PFSK-1 (cell line): ENCODE measurements around the gene PHLDB1.

Source experiments
- FOXP2 ChIP-seq: optimal IDR thresholded peaks from 2 replicates; pipeline ENCODE3; 2011; ENCODE audit warnings: borderline replicate concordance, control low read depth, inconsistent platforms; ENCODE audit not compliant: insufficient read depth; ENCODE audit errors: extremely low read length, extremely low read depth
- POLR2AphosphoS5 ChIP-seq: IDR thresholded peaks from 2 replicates; pipeline ENCODE4 v1.6.1; 2012; ENCODE audit warnings: low read depth, mild to moderate bottlenecking, control low read depth, low read length, moderate library complexity
- SIN3A ChIP-seq: IDR thresholded peaks from 2 replicates; pipeline ENCODE4 v1.6.1; 2012; ENCODE audit warnings: mild to moderate bottlenecking, low read length, moderate library complexity, borderline replicate concordance; ENCODE audit not compliant: insufficient read depth
- TAF1 ChIP-seq: IDR thresholded peaks from 2 replicates; pipeline ENCODE4 v1.6.1; 2012; ENCODE audit warnings: low read length, control low read depth, borderline replicate concordance; ENCODE audit not compliant: insufficient read depth
- TF ChIP-seq, protein P1 (sequence below), 2 experiments: IDR thresholded peaks; 2 replicates each; pipeline versions ENCODE4 v1.6.1 to v1.8.0; 2011 to 2012; ENCODE audit warnings: low read depth in 2 of 2, low read length in 2 of 2, control low read depth in 1 of 2, inconsistent platforms in 1 of 2, mild to moderate bottlenecking in 1 of 2, moderate library complexity in 1 of 2; ENCODE audit not compliant: insufficient read depth in 1 of 2

DNA sequence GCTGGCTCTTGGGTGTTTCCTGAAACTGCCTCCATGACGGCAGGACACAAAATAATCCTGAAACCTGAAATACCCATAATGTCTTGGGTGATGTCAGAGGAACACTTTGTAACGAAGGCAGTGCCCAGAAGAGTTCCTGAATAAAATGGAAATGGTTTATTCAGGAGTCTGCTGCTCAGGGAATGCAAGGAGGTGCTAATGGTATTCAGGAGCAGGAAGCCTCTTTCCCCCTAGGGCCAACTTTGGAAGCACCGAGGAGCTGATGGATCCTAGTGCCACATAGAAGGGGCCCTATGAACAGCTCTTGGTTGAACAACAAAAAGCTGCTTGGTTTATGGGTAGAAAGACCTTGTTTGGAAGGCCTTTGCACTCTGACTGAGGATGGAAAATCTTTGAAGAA is 56.5 kb downstream of the PHLDB1 start:
- TF ChIP-seq SIN3A = no peak
- TF ChIP-seq, protein P1, sequence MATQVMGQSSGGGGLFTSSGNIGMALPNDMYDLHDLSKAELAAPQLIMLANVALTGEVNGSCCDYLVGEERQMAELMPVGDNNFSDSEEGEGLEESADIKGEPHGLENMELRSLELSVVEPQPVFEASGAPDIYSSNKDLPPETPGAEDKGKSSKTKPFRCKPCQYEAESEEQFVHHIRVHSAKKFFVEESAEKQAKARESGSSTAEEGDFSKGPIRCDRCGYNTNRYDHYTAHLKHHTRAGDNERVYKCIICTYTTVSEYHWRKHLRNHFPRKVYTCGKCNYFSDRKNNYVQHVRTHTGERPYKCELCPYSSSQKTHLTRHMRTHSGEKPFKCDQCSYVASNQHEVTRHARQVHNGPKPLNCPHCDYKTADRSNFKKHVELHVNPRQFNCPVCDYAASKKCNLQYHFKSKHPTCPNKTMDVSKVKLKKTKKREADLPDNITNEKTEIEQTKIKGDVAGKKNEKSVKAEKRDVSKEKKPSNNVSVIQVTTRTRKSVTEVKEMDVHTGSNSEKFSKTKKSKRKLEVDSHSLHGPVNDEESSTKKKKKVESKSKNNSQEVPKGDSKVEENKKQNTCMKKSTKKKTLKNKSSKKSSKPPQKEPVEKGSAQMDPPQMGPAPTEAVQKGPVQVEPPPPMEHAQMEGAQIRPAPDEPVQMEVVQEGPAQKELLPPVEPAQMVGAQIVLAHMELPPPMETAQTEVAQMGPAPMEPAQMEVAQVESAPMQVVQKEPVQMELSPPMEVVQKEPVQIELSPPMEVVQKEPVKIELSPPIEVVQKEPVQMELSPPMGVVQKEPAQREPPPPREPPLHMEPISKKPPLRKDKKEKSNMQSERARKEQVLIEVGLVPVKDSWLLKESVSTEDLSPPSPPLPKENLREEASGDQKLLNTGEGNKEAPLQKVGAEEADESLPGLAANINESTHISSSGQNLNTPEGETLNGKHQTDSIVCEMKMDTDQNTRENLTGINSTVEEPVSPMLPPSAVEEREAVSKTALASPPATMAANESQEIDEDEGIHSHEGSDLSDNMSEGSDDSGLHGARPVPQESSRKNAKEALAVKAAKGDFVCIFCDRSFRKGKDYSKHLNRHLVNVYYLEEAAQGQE (IDR thresholded peaks at IDR 0.05; ENCODE audit: insufficient read depth in 1 of 2, low read depth in 2 of 2, low read length in 2 of 2) = no peak
- TF ChIP-seq TAF1 = no peak
- no peak for TF ChIP-seq POLR2AphosphoS5
- no peak for TF ChIP-seq FOXP2
